Retinal pigment epithelial cell (primary cell): Measurements from ENCODE around the gene SYNE2.

Experiments
- DNase-seq: peaks from one replicate; pipeline ENCODE4 v3.0.0-alpha.2; 2010; ENCODE audit warnings: low read depth
- H3K4me3 ChIP-seq: 2 replicates; pipeline ENCODE4 v1.5.1; 2011; ENCODE audit warnings: mild to moderate bottlenecking, low read length, control low read depth, moderate library complexity
- TF ChIP-seq, protein P1 (sequence below): conservative IDR thresholded peaks from 2 replicates; pipeline ENCODE4 v1.5.1; 2011; ENCODE audit warnings: low read depth, low read length, control low read depth, inconsistent platforms

SYNE2 gene

DNA sequence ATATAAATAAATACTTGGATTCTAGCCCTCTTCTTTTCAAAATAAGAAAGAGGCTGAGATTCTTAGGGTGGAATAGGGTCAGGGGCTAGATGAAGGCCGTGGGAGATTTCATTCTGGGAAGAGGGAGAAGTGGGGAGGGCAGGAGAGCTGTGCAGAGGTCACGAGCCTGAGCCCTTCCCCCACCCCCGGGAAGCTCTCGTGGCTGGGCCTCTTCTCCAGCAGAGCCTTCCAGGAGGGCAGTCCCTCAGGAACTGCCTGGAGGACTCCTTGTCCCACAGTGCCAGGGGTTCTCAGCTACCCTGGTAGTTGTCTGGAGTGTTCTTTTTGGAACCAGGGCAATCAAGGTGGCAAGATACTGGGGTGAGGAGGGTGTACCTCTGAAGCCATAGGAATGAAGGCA lies 347.4 kb downstream of the SYNE2 start:
- H3K4me3 ChIP-seq: no peak overlapping the region
- TF ChIP-seq, protein P1, sequence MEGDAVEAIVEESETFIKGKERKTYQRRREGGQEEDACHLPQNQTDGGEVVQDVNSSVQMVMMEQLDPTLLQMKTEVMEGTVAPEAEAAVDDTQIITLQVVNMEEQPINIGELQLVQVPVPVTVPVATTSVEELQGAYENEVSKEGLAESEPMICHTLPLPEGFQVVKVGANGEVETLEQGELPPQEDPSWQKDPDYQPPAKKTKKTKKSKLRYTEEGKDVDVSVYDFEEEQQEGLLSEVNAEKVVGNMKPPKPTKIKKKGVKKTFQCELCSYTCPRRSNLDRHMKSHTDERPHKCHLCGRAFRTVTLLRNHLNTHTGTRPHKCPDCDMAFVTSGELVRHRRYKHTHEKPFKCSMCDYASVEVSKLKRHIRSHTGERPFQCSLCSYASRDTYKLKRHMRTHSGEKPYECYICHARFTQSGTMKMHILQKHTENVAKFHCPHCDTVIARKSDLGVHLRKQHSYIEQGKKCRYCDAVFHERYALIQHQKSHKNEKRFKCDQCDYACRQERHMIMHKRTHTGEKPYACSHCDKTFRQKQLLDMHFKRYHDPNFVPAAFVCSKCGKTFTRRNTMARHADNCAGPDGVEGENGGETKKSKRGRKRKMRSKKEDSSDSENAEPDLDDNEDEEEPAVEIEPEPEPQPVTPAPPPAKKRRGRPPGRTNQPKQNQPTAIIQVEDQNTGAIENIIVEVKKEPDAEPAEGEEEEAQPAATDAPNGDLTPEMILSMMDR: no peak
- no peak for DNase-seq

DNA sequence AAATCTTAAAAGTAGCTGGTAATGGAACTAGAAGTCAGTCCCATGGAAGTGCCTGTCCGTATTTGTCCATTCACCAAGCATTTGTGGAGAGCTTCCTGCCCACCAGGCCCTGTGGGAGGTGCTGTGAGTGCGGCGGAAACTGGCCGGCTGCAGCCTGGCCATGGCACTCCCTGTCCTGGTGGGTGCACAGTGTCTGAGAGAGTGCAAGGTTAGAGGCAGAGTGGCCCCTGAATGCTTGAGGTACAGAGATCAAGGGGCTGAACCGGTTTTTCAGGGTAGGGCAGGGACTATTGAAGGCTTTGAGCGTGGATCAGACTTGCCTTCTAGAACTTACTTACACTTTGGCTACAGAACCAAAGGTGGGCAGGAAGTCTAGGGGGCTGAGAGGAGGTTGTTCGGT lies 348.5 kb downstream of the SYNE2 start:
- no peak for DNase-seq
- TF ChIP-seq, protein P1: no peak

DNA sequence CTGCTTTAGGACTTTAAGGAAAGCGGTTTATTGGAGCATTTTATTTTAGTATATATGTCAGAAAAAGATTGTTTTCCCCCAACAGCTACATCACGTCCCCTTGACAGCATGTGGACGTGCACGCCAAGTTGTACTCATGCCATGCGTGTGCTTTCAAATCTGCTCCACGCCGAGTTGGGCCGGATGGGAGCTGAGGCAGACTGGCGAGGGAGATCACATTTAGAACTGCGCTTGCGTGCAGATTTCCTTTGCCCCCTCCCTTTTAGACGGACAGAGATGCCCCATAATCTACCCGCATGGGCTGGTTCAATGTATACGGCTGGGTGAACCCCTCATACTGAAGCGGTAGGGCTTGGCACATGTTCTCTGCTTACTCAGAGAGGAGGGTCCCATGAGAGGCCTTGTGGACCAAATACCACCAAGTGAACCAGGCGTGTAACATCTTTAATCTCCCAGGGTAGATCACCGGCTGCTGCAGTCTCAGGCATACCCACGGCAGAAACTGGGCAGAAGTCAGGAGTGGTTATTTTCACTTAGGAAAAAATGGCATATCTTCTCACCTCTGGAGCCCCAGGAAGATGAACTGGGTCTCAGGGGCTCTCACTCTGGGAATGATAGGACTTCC lies 349.2 kb downstream of the SYNE2 start:
- no peak overlapping the region for H3K4me3 ChIP-seq
- TF ChIP-seq, protein P1: no peak
- DNase-seq: no peak

More for the DNA sequence above, 348.5 kb downstream of the SYNE2 start:
- H3K4me3 ChIP-seq: no peak overlapping the region

DNA sequence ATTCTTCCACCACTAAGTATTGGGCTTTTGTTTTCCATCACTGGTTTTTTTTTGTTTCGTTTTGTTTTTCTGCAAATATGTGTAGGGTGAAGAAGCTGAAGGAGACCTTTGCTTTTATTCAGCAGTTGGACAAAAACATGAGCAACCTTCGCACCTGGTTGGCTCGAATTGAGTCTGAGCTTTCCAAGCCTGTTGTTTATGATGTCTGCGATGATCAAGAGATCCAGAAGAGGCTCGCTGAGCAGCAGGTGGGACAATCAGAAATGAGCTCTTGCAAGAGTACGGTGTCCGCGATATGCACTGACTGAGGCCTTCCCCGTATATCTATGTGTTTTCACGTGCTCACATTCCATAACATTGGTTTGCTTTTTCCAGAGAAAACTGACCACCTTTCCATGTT lies 349.9 kb downstream of the SYNE2 start:
- H3K4me3 ChIP-seq: no peak overlapping the region
- DNase-seq: no peak
- TF ChIP-seq, protein P1: no peak

DNA sequence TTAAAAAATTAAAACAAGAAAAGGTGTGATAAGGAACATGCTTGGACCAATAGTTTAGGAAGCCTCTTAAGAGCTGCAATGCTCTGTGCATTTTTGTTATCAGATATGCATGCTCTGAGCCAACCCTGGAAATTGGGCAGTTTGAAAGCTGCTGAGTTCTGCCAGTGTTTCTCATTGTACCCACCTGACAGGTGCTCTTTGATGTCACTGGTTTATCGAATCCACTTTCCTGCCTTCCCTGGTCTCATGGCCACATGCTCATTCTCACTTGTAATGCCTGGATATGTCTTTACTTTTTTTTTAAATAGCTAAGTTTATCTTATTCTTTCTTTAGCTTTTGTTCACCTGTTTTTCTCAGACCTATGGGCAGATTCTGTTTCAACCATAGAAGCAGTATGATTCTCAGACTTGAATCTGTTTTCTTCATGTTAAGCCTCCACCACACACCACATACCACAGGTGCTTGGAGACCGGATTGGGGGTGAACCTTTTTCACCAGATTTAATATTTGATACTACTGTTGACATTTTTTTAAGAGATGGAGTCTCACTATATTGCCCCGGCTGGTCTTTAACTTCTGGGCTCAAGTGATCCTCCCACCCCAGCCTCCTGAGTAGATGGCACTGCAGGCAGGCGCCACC lies 350.7 kb downstream of the SYNE2 start:
- no peak for DNase-seq
- no peak overlapping the region for H3K4me3 ChIP-seq
- TF ChIP-seq, protein P1: no peak

DNA sequence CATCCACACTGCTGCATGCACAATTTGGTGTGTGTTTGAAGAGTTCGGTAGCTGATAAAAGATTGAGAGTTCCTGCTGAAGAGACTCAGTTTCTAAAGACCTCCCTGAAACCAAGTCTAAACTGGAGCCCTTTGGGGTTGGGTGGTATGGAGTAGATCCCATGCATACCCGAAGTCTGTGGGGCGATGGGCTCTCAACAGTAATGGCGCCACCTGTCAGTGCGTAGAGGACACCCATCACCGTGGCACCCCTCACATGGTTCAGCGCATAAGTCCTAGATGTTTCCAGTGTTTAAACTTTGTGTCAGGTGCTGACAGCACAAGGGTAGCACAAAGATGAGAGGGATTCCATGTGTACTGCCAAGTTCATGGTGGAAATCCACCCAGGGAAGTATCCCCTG lies 355.5 kb downstream of the SYNE2 start:
- DNase-seq: no peak
- no peak overlapping the region for H3K4me3 ChIP-seq
- TF ChIP-seq, protein P1: no peak

DNA sequence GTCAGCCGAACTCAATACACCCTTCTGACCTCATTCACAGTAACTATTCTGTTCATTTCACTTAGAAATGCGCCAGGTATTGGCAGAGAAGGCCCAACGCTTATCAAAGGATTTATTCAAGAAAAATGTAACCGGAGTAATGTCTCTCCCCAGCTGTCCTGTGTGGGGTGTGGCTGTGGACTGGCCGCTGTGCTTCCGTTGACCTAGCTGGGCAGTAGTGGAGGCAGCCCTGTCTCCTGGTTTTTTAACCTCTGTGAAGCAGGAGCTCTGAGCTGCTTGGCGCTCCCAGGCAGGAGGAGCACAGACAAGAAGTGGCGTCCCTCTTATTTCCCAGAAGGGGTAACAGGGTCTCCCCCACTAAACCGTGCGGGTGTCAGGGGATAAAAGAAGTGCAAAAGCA lies 356.2 kb downstream of the SYNE2 start:
- no peak overlapping the region for H3K4me3 ChIP-seq
- TF ChIP-seq, protein P1: no peak
- no peak for DNase-seq
